ENCODE measurements around the gene RSPRY1.

GRCh38 chr16:57262841-57263540 lies 76.9 kb downstream of the RSPRY1 start:
- TF ChIP-seq POLR2AphosphoS5 (IDR thresholded peaks at IDR 0.05; ENCODE audit: low read depth, low read length) (no peak), CTCF (IDR thresholded peaks at IDR 0.05) (no peak), TCF12 (IDR thresholded peaks at IDR 0.05) (no peak), EP300 (IDR thresholded peaks at IDR 0.05; ENCODE audit: borderline replicate concordance in 1 of 2, low read depth in 1 of 2, low read length in 1 of 2) (no peak), REST (IDR thresholded peaks at IDR 0.05; ENCODE audit: low read depth, low read length) (no peak), CHD2 (IDR thresholded peaks at IDR 0.05; ENCODE audit: low read length, partially characterized antibody) (no peak)

Measured in SK-N-SH (cell line).